Measurements from ENCODE around the gene FZR1. TPM values are rescaled to one million over a fixed set of nuclear protein-coding genes. Genes with fewer than 3 reads are reported as not detected.

FZR1 gene
- total and polyA plus RNA-seq, 2 experiments from 2014 or later: 16.1 to 39.2 TPM

DNA sequence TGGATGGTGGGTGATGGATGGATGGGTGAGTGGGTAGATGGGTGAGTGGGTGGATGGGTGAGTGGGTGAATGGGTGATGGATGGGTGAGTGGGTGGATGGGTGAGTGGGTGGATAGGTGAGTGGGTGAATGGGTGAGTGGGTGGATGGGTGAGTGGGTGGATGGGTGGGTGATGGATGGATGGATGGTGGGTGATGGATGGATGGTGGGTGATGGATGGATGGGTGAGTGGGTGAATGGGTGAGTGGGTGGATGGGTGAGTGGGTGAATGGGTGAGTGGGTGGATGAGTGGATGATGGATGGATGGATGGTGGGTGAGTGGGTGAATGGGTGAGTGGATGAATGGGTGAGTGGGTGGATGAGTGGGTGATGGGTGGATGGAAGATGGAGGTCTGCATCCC is 28.6 kb upstream of the FZR1 start (continued):
- TF ChIP-seq, protein P1, sequence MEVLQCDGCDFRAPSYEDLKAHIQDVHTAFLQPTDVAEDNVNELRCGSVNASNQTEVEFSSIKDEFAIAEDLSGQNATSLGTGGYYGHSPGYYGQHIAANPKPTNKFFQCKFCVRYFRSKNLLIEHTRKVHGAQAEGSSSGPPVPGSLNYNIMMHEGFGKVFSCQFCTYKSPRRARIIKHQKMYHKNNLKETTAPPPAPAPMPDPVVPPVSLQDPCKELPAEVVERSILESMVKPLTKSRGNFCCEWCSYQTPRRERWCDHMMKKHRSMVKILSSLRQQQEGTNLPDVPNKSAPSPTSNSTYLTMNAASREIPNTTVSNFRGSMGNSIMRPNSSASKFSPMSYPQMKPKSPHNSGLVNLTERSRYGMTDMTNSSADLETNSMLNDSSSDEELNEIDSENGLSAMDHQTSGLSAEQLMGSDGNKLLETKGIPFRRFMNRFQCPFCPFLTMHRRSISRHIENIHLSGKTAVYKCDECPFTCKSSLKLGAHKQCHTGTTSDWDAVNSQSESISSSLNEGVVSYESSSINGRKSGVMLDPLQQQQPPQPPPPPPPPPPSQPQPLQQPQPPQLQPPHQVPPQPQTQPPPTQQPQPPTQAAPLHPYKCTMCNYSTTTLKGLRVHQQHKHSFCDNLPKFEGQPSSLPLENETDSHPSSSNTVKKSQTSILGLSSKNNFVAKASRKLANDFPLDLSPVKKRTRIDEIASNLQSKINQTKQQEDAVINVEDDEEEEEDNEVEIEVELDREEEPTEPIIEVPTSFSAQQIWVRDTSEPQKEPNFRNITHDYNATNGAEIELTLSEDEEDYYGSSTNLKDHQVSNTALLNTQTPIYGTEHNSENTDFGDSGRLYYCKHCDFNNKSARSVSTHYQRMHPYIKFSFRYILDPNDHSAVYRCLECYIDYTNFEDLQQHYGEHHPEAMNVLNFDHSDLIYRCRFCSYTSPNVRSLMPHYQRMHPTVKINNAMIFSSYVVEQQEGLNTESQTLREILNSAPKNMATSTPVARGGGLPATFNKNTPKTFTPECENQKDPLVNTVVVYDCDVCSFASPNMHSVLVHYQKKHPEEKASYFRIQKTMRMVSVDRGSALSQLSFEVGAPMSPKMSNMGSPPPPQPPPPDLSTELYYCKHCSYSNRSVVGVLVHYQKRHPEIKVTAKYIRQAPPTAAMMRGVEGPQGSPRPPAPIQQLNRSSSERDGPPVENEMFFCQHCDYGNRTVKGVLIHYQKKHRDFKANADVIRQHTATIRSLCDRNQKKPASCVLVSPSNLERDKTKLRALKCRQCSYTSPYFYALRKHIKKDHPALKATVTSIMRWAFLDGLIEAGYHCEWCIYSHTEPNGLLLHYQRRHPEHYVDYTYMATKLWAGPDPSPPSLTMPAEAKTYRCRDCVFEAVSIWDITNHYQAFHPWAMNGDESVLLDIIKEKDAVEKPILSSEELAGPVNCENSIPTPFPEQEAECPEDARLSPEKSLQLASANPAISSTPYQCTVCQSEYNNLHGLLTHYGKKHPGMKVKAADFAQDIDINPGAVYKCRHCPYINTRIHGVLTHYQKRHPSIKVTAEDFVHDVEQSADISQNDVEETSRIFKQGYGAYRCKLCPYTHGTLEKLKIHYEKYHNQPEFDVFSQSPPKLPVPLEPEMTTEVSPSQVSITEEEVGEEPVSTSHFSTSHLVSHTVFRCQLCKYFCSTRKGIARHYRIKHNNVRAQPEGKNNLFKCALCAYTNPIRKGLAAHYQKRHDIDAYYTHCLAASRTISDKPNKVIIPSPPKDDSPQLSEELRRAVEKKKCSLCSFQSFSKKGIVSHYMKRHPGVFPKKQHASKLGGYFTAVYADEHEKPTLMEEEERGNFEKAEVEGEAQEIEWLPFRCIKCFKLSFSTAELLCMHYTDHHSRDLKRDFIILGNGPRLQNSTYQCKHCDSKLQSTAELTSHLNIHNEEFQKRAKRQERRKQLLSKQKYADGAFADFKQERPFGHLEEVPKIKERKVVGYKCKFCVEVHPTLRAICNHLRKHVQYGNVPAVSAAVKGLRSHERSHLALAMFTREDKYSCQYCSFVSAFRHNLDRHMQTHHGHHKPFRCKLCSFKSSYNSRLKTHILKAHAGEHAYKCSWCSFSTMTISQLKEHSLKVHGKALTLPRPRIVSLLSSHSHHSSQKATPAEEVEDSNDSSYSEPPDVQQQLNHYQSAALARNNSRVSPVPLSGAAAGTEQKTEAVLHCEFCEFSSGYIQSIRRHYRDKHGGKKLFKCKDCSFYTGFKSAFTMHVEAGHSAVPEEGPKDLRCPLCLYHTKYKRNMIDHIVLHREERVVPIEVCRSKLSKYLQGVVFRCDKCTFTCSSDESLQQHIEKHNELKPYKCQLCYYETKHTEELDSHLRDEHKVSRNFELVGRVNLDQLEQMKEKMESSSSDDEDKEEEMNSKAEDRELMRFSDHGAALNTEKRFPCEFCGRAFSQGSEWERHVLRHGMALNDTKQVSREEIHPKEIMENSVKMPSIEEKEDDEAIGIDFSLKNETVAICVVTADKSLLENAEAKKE (CRISPR knock-in tag; IDR thresholded peaks at IDR 0.05): no peak
- no peak for TF ChIP-seq ETS1 (IDR thresholded peaks at IDR 0.05)
- no peak for TF ChIP-seq EZH2 (IDR thresholded peaks at IDR 0.05; ENCODE audit: low read depth, unreplicated experiment)
- TF ChIP-seq CREB1 (CRISPR knock-in tag; IDR thresholded peaks at IDR 0.05; ENCODE audit: low read depth): no peak
- no peak for TF ChIP-seq JUNB (IDR thresholded peaks at IDR 0.05; ENCODE audit: unreplicated experiment)
- no peak for TF ChIP-seq CTCF (conservative IDR thresholded peaks at IDR 0.05; ENCODE audit: low read depth in 2 of 2)

DNA sequence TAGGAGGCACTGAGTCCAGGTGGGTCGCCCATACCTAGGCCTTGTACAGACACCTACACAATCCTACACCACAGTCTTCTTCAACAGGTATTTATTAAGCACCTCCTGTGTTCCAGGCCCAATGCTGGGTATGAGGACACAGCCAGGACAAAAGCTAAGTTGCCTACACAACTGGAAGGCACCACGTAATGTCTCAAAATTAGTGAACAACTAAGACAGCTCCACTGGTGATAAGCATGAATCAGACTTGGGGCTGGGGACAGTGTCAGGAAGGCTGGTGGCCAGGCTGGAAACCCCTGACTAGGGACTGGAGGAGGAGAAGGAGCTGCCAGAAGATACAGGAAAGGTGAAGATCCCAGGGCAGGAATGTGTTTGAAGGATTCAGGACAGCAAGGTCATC is 28.2 kb upstream of the FZR1 start:
- H3K4me3 ChIP-seq: peak overlapping the region; percentile 52; the same call in 1 of the 2 replicates
- no peaks in the 10 kb centered on the region for H3K79me2 ChIP-seq (replicated peaks; ENCODE audit: insufficient read depth)
- no peak for DNase-seq (ENCODE audit: low spot score)
- H3K36me3 ChIP-seq (ENCODE audit: insufficient read depth): no peaks in the 10 kb centered on the region
- Mint-ChIP-seq H3K4me1 (peaks cover 9% of the 10 kb centered on the region; the same call in 2 of the 3 replicates), H3K27me3 (ENCODE audit: insufficient read depth, low read depth, poor library complexity) (peaks cover 22% of the 10 kb centered on the region), H3K9me3 (no peaks in the 10 kb centered on the region; the same call in 2 of the 3 replicates), H3K36me3 (ENCODE audit: low read depth) (no peaks in the 10 kb centered on the region), H3K27ac (no peak overlapping the region), H3K4me3 (no peak overlapping the region)
- no peak overlapping the region for H2AFZ ChIP-seq
- H3K27me3 ChIP-seq (ENCODE audit: insufficient read depth): no peaks in the 10 kb centered on the region
- H3K4me1 ChIP-seq (ENCODE audit: insufficient read depth): peaks cover 11% of the 10 kb centered on the region; the same call in 1 of the 2 replicates
- H3K27ac ChIP-seq (ENCODE audit: low read depth): no peak overlapping the region
- no peaks in the 10 kb centered on the region for H4K20me1 ChIP-seq (replicated peaks; ENCODE audit: insufficient read depth)
- H3K4me2 ChIP-seq: peak overlapping the region; percentile 78
- 0 out of 2 replicates have a peak, but pooled peaks cover 4% of the 10 kb centered on the region for H3F3A ChIP-seq (replicated peaks; ENCODE audit: low read depth)
- H3K9me2 ChIP-seq (ENCODE audit: insufficient read depth): peaks cover 7% of the 10 kb centered on the region; the same call in 1 of the 2 replicates
- ATAC-seq: no peak
- no peak for TF ChIP-seq ZNF331 (CRISPR knock-in tag; IDR thresholded peaks at IDR 0.05; ENCODE audit: low read depth)
- TF ChIP-seq JUNB (IDR thresholded peaks at IDR 0.05; ENCODE audit: unreplicated experiment): no peak
- TF ChIP-seq CTCF (conservative IDR thresholded peaks at IDR 0.05; ENCODE audit: low read depth in 2 of 2): no peak
- no peak for TF ChIP-seq EZH2phosphoT487 (IDR thresholded peaks at IDR 0.05; ENCODE audit: unreplicated experiment)
- no peak for TF ChIP-seq STAT1 (IDR thresholded peaks at IDR 0.05; ENCODE audit: unreplicated experiment)
